Measurements from ENCODE around the gene DGAT2L6.

GRCh38 chrX:70183091-70183490, 5.8 kb downstream of the DGAT2L6 start:
- TF ChIP-seq CTCF (IDR thresholded peaks at IDR 0.05 in 4 of 5, conservative IDR thresholded peaks at IDR 0.05 in 1 of 5) (no peak), POLR2A (IDR thresholded peaks at IDR 0.05) (no peak)

Data from gastrocnemius medialis (tissue), 4 donors.